Measurements from ENCODE around the gene MAPK8. TPM values are rescaled to one million over a fixed set of nuclear protein-coding genes. Genes with fewer than 3 reads are reported as not detected.
"Not testable (repeated sequence)": the region's sequence is repeated elsewhere in the genome, so short reads cannot be mapped to it uniquely, and the experiment has no call there.

MAPK8 gene
- total RNA-seq, result 10 to 100 TPM; 31.5 to 34.5 (median 33.7) TPM

- Mint-ChIP-seq H3K36me3 (ENCODE audit: insufficient read depth) (no peaks in the 10 kb centered on the region), H3K27me3 (ENCODE audit: low read depth) (no peaks in the 10 kb centered on the region), H3K4me3 (peak within 1 kb of the TSS; percentile 82), H3K9me3 (no peaks in the 10 kb centered on the region), H3K4me1 (ENCODE audit: low read depth) (peaks cover 33% of the 10 kb centered on the region)
- ATAC-seq, result peak; percentile 86 to 91
- peak; percentile 93 for DNase-seq
Measured at GRCh38 chr10:48306265-48306869, at the start of gene MAPK8. Gene MAPK8, plus strand, starts transcription at chr10:48306677. Its CDS starts 94,984 bp downstream, at chr10:48401661.

GRCh38 chr10:48257407-48257961, 49.0 kb upstream of the MAPK8 start:
- no peaks in the 10 kb centered on the region for H3K4me1 Mint-ChIP-seq (ENCODE audit: low read depth)
- H3K36me3 Mint-ChIP-seq (ENCODE audit: insufficient read depth), result no peaks in the 10 kb centered on the region
- peaks cover 4% of the 10 kb centered on the region for H3K9me3 Mint-ChIP-seq
- ATAC-seq (no peak), DNase-seq (no peak)
- no peak overlapping the region for H3K4me3 Mint-ChIP-seq
- H3K27me3 Mint-ChIP-seq (ENCODE audit: low read depth), result peaks cover 22% of the 10 kb centered on the region

DNA sequence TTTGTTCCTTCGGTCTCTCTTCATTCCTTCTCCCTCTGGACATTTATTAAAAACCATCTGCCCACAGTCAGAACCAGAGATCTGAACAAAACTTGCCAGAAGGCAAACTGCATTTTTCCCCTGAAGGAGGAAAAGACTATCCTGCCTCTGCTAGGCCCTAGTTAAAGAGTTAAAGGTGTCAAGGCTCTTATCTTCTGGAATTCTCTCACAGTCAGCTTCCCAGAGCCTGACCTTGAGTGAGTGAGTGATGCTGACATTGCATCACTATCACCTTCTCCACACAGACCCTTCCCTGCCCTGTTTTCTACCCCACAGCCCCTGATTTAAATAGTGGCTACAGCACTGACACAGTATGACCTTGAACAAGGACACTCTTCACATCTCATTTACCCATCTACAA, 48.4 kb upstream of the MAPK8 start:
- H3K4me3 Mint-ChIP-seq, result no peak overlapping the region
- peaks cover 22% of the 10 kb centered on the region for H3K27me3 Mint-ChIP-seq (ENCODE audit: low read depth)
- no peaks in the 10 kb centered on the region for H3K4me1 Mint-ChIP-seq (ENCODE audit: low read depth)
- DNase-seq (no peak), ATAC-seq (no peak)
- H3K9me3 Mint-ChIP-seq, result peaks cover 4% of the 10 kb centered on the region
- no peaks in the 10 kb centered on the region for H3K36me3 Mint-ChIP-seq (ENCODE audit: insufficient read depth)

GRCh38 chr10:48266528-48266927, 39.9 kb upstream of the MAPK8 start:
- Mint-ChIP-seq H3K36me3 (ENCODE audit: insufficient read depth) (no peaks in the 10 kb centered on the region), H3K9me3 (peaks cover 3% of the 10 kb centered on the region), H3K4me3 (no peak overlapping the region), H3K27me3 (ENCODE audit: low read depth) (no peaks in the 10 kb centered on the region), H3K4me1 (ENCODE audit: low read depth) (no peaks in the 10 kb centered on the region)
- ATAC-seq, result peak in 1 of 2 donors; percentile 55
- DNase-seq, result no peak

DNA sequence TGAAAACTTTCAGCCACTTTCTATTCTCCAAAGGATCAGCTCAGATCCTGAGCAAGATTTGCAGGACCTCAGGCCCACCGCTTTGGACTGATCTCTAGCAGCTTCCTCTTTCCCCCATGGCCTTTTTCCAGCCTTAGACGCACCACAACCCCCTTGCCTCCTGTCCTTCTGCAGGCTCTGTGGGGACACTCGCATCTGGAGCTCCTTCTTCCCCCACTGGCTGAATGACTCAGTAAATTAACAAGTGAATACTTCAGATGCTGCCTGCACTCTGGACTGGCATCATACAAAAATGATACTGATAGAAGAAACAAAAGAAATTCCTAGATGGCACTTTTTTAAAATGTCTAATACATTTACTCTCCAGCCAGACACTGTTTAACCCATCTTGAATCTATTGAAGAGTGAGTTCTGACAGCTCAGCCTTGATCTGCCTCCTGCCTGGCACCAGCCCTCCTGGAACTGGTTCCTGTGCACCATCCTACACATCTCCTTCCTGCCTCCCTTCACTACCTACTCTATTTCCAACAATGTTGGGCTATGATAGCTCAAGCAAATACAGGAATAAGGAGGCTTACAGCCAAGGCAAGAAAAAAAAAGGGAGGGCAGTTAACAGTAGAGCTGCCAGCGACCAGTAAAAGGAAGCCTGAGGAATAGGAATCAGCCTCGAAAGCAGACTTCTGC, 35.3 kb upstream of the MAPK8 start:
- DNase-seq (no peak), ATAC-seq (no peak)
- H3K4me3 Mint-ChIP-seq, result no peak overlapping the region
- H3K36me3 Mint-ChIP-seq (ENCODE audit: insufficient read depth), result no peaks in the 10 kb centered on the region
- no peaks in the 10 kb centered on the region for H3K27me3 Mint-ChIP-seq (ENCODE audit: low read depth)
- peaks cover 3% of the 10 kb centered on the region for H3K9me3 Mint-ChIP-seq
- H3K4me1 Mint-ChIP-seq (ENCODE audit: low read depth), result no peaks in the 10 kb centered on the region

- H3K9me3 Mint-ChIP-seq, result peaks cover 2% of the 10 kb centered on the region
- DNase-seq (no peak), ATAC-seq (no peak)
- H3K36me3 Mint-ChIP-seq (ENCODE audit: insufficient read depth), result no peaks in the 10 kb centered on the region
- no peaks in the 10 kb centered on the region for H3K4me1 Mint-ChIP-seq (ENCODE audit: low read depth)
- no peak overlapping the region for H3K4me3 Mint-ChIP-seq
- no peaks in the 10 kb centered on the region for H3K27me3 Mint-ChIP-seq (ENCODE audit: low read depth)
Measured at GRCh38 chr10:48272682-48273081, 33.8 kb upstream of the MAPK8 start.

DNA sequence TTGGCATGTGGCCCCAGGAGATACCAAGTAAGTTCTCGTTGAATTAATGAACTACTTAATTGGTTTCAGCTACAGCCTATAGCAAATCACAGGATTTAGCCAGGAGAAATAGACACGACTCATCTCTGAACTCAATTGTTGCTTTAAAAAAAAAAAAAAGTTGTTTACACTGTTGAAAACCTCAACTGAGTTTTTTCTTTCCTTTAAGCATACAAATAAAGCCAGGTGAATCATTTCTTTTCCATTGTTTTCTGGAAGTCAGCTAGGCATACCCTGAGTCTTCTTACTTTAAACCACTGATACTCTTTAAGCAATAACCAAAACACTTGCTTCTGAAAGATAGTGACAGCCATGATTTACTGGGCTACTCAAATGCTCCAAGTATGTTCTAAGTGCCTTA, 32.7 kb upstream of the MAPK8 start:
- H3K27me3 Mint-ChIP-seq (ENCODE audit: low read depth), result peaks cover 1% of the 10 kb centered on the region
- DNase-seq (no peak), ATAC-seq (no peak)
- H3K9me3 Mint-ChIP-seq, result no peaks in the 10 kb centered on the region
- no peaks in the 10 kb centered on the region for H3K36me3 Mint-ChIP-seq (ENCODE audit: insufficient read depth)
- no peaks in the 10 kb centered on the region for H3K4me1 Mint-ChIP-seq (ENCODE audit: low read depth)
- H3K4me3 Mint-ChIP-seq, result no peak overlapping the region

DNA sequence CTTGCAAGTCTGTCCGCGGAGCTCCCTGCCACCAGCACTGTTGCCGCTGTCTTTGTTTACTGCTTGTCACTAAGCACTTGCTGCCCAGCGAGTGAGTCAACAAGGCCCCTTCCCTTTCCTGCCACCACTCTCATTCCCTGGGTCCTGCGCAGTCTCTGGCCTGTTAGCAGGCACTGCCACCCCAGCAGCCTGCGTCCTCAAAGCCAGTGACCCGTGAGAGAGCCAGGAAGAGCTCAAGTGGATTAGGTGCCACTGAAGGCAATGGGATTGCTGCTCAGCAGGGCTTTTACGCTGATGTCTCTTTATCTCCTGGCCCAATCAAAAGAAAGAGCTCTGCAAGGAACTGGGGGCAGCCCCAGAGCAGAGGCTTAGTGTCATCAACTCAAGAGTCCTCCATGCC, 31.8 kb upstream of the MAPK8 start, which contains the start of gene FRMPD2:
FRMPD2 (minus strand) TSS at position 61 of the 400 bp plus-strand sequence. CDS start 129 bp downstream, outside the sequence.
- DNase-seq (no peak), ATAC-seq (no peak)
- H3K27me3 Mint-ChIP-seq (ENCODE audit: low read depth), result peaks cover 1% of the 10 kb centered on the region
- no peaks in the 10 kb centered on the region for H3K4me1 Mint-ChIP-seq (ENCODE audit: low read depth)
- no peaks in the 10 kb centered on the region for H3K9me3 Mint-ChIP-seq
- H3K36me3 Mint-ChIP-seq (ENCODE audit: insufficient read depth), result no peaks in the 10 kb centered on the region
- H3K4me3 Mint-ChIP-seq, result no peak within 1 kb of the TSS

- ATAC-seq (no peak), DNase-seq (no peak)
- Mint-ChIP-seq H3K4me3 (no peak overlapping the region), H3K36me3 (ENCODE audit: insufficient read depth) (no peaks in the 10 kb centered on the region), H3K4me1 (ENCODE audit: low read depth) (no peaks in the 10 kb centered on the region), H3K27me3 (ENCODE audit: low read depth) (peaks cover 13% of the 10 kb centered on the region), H3K9me3 (peaks cover 7% of the 10 kb centered on the region)
Measured at GRCh38 chr10:48277093-48277492, 29.4 kb upstream of the MAPK8 start.

GRCh38 chr10:48279081-48279751, 27.3 kb upstream of the MAPK8 start:
- Mint-ChIP-seq H3K27me3 (ENCODE audit: low read depth) (peaks cover 16% of the 10 kb centered on the region), H3K4me3 (no peak overlapping the region), H3K4me1 (ENCODE audit: low read depth) (no peaks in the 10 kb centered on the region), H3K36me3 (ENCODE audit: insufficient read depth) (no peaks in the 10 kb centered on the region), H3K9me3 (peaks cover 13% of the 10 kb centered on the region)
- DNase-seq (no peak), ATAC-seq (no peak)

DNA sequence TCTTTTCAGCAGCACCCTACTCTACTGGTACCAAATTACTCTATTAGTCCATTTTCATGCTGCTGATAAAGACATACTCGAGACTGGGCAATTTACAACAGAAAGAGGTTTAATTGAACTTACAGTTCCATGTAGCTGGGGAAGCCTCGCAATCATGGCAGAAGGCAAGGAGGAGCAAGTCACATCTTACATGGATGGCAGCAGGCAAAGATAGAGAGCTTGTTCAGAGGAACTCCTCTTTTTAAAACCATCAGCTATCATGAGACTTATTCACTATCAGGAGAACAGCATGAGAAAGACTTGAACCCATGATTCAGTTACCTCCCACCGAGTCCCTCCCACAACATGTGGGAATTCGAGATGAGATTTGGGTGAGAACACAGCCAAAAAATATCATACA, 24.8 kb upstream of the MAPK8 start:
- ATAC-seq, H3K4me3 Mint-ChIP-seq: not testable (repeated sequence)
- H3K9me3 Mint-ChIP-seq, result peaks cover 17% of the 10 kb centered on the region

DNA sequence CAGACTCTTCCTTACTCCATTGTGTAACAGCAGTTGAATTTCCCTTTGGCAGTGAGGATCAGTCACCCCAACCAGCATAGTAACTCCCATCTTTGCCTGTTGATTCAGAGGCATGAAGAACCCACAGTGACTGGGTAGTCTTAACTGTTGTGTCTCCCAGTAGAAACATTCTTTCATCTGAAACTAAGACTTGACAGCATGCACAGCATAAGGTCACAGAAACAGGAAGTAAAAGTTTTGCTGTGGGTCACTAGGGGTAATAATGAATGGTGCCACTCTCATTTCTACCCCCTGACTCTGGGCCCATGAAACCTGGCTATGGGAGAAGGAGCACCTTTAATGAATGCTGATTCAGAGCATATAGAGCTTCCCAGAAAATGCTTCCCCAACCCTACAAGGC, 23.6 kb upstream of the MAPK8 start:
- Mint-ChIP-seq H3K4me3 (no peak overlapping the region), H3K36me3 (ENCODE audit: insufficient read depth) (no peaks in the 10 kb centered on the region), H3K27me3 (ENCODE audit: low read depth) (peaks cover 28% of the 10 kb centered on the region), H3K4me1 (ENCODE audit: low read depth) (no peaks in the 10 kb centered on the region), H3K9me3 (peaks cover 17% of the 10 kb centered on the region)
- no peak for ATAC-seq
- no peak for DNase-seq

More for the DNA sequence above, 24.8 kb upstream of the MAPK8 start:
- DNase-seq; H3K4me1 Mint-ChIP-seq (ENCODE audit: low read depth); H3K36me3 Mint-ChIP-seq (ENCODE audit: insufficient read depth): not testable (repeated sequence)
- peaks cover 28% of the 10 kb centered on the region for H3K27me3 Mint-ChIP-seq (ENCODE audit: low read depth)

DNA sequence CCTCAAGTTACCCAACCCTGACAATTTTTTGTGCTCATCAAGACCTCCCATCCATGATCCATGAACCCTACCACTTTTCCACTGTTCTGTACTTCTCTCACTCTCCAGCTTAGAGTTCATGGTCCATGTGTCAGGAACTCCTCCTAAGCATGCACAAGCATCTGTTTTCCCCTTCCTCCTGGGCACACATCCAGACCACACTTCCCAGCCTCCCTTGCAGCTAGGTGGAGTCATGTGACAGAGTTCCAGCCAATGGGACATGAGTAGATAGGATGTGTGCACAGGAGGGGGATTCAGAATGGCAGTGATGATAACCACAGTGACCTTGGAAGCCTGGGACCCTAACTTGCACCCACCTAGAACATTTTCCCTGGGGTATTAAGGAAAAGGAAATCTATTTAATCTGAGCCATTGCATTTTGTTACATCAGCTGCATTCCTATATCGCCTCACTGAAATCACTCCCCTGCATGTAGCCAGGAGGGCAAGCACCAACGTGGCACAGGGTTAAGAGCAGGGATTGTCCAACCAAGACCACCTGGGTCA, 22.4 kb upstream of the MAPK8 start:
- DNase-seq (no peak), ATAC-seq (no peak)
- Mint-ChIP-seq H3K9me3 (peaks cover 17% of the 10 kb centered on the region), H3K27me3 (ENCODE audit: low read depth) (peaks cover 27% of the 10 kb centered on the region), H3K4me1 (ENCODE audit: low read depth) (no peaks in the 10 kb centered on the region), H3K36me3 (ENCODE audit: insufficient read depth) (no peaks in the 10 kb centered on the region), H3K4me3 (no peak overlapping the region)

DNA sequence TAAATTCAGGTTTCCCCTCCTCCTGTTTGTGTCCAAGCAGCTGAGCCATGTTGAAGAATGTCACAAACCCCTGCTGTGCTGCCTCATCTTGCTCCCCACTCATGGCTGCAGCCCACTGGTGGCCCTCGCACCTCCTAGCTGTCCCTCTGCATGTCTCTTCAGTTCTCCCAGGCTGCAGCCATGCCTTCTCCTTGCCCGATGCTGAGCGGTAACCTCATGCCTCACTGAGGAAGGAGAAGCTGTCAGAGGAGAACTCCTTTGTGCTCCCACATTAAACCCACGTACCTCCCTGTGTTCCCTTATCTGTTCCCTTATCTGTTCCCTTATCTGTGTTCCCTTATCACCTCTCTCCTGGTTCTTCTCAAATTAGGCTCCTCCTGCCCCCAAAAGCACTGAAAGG, 21.7 kb upstream of the MAPK8 start:
- no peak for DNase-seq
- Mint-ChIP-seq H3K4me1 (ENCODE audit: low read depth) (peaks cover under 1% of the 10 kb centered on the region), H3K27me3 (ENCODE audit: low read depth) (peaks cover 27% of the 10 kb centered on the region), H3K36me3 (ENCODE audit: insufficient read depth) (no peaks in the 10 kb centered on the region), H3K9me3 (peaks cover 17% of the 10 kb centered on the region), H3K4me3 (no peak overlapping the region)
- ATAC-seq, result no peak

All from activated T-cell treated with anti-CD3 and anti-CD28 coated beads, Interleukin-2, amount 50 U/mL, for 4 hours (primary cell).